Stimulated activated CD4-positive, alpha-beta T cell treated with anti-CD3 and anti-CD28 coated beads, TNF-alpha, amount 100 ng/mL, for 24 hours (primary cell): ENCODE data around the gene ZSCAN22.
A peak's percentile ranks its signal among the peaks of the same experiment; 100 is the strongest.

ENCODE experiments used
- DNase-seq, 3 experiments: peaks; one replicate each; pipeline ENCODE4 v3.0.0-alpha.2; 2020; ENCODE audit warnings: low read depth in 3 of 3

The ZSCAN22 gene

DNA sequence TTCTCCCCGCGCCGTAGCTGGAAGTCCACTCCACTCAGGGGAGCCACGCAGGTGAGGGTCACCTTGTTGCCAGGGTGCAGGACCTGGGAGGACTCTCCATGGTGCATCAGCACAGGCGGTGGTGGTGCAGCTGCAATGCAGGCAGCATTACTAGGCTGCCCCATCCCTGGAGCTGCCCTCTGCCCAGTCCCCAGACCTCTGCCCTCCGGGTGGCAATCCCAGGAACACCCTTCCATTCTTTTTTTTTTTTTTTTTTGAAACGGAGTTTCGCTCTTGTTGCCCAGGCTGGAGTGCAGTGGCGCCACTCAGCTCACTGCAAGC is 24.7 kb downstream of the ZSCAN22 start:
- DNase-seq: no peak

DNA sequence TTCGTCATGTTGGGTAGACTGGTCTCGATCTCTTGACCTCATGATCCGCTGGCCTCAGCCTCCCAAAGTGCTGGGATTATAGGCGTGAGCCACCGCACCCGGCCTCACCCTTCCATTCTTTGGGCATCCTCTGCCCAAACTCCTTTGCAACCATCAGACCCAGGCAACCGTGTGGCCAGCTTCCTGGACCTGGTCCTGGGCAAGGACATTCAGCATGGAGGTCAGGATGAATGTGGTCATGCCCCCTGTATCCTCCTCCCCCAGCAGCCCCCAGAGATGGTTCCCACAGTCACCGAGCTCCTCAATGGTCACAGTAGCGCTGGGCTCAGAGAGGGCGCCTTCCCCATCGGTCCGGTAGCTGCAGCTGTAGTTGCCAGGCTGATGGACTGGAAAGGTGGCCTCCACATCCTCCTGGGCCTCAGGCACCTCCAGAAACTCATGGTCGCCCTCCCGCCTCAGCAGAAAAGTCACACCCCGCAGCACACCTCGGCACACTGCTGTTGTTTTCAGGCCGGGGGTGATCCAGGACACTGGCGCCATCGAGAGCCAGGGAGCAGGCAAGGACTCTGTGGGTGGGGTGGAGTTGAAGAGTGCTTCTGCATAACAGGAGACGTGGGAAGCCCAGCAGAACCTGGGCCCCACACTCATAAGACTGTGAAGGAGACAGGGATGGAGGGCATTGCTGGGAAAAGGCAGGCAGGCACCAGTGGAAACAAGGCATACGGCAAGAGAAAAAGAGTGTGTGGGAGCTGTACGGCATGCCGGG is 25.4 kb downstream of the ZSCAN22 start:
- no peak for DNase-seq

DNA sequence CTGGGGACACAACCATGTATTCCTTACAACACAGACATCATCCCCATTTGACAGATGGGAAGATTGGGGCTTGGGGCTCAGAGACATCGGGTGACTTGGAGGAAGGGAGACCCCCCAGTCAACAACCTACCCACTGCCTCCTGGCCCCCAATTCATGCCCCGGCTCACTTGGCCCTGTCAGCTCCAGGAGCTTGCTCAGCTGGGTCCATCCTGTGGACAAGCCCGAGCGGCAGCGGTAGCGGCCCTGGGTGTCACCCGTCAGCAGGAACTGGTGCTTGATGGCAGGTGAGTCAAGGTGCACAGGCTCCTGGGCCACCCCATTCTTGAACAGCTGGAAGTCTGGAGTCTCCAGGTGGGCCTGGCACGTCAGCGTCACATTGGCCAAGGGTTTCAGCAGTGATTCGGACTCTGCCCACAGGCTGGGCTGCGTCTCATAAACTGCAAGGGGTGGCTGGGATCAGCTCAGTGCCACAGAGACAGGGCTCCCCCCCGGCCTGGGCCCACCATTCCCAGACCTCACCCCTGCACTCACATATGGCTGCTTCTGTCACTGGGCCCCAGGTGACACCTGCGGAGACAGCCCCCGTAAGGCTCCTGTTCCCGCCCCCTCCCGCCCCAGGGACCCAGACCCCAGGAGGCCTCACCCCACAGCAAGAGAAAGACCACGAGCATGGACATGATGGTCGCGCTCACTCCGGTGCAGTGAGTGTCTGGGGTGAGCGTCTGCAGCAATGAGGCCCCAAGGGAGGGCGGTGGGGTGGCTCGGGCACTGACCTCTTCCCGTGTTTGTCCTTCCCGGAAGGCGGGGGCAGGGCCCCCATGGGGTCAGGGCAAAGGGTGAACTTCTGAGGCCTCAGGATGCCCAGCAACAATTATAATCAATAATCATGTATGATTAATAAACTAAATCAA is 26.2 kb downstream of the ZSCAN22 start, which contains the start of gene A1BG:
Gene A1BG, minus strand, starts transcription at position 733 of the 912 bp plus-strand sequence. Its CDS starts 55 bp downstream, at position 678.
- no peak for DNase-seq

DNA sequence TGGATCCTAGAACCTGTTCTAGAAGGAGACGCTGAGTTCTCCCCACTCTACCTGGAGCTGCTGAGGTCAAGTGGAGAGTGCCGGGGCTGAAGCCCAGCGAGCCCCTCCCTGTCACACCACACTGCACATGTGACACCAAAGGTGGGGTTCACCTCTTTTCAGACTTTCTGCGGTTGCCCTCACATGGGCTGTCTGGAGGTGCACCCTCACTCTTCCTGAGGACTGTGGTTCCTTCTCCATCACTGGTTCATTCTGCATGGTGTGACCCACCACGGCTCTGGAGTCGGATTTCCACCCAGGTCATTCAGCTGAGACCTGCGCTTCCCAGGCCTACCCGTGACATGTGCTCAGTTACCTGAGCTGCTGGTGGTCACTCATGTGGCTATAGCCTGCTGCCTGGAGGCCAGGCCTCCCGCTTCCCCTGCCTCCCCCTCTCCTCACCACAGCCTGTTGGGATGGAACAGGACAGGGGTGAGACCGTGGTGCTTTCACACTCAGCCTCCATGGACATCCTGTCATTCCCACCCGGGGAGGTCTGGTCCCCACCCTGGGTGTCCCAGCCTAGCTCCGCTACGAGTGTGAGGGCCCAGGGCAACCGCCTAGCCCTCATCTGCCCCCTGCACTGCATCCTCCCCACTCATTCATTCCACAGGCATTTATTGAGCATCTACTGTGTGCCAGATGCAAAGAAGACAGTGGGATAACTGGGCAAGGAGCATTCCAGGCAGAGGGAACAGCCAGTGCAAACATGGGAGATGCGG is 27.1 kb downstream of the ZSCAN22 start:
- DNase-seq: no peak

DNA sequence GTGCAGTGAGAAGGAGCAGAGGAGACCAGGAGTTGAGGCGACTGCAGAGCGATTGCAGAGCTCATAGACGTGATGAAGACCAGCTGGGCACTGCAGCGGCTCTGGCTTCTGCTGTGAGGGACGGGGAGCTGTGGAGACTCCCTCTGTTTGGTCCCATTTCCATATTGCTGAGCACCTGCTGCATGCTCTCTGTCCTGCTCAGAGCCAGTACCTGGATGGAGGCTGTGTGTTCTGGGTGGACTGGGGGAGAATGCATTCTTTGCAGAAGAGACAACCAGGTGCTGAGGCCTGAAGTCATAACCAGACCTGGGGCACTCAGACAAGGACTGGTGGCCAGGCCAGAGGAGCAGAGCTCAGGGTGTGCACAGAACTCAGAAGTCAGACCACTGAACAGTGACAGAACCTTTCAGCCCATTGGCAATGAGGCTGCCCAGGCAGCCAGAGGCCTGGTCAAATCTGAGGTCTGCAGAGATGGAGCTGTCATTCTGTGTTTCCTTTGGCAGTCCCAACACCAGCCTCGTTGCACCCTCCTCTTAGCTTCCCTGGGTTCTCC is 27.8 kb downstream of the ZSCAN22 start:
- DNase-seq: no peak

DNA sequence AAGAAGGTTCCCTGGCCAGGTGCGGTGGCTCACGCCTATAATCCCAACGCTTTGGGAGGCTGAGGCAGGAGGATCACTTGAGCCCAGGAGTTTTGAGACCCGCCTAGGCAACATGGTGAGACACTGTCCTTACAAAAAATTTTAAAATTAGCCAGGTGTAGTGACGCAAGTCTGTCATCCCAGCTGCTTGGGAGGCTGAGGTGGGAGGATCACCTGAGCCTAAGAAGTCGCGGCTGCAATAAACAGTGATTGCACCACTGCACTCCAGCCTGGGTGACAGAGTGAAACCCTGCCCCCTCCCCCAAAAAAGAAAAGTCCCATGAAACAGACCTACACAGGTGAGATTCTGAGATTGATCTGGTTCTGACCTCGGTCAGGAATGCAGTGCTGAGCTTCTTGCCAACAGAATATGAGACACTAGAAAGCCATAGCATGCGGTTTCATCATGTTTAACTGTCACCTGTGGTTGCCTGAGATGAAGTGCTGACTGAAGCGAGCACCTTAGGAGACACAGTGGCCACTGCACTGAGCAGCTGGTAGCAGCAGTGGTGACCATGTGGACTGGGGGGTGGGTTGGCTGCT is 28.5 kb downstream of the ZSCAN22 start:
- no peak for DNase-seq

DNA sequence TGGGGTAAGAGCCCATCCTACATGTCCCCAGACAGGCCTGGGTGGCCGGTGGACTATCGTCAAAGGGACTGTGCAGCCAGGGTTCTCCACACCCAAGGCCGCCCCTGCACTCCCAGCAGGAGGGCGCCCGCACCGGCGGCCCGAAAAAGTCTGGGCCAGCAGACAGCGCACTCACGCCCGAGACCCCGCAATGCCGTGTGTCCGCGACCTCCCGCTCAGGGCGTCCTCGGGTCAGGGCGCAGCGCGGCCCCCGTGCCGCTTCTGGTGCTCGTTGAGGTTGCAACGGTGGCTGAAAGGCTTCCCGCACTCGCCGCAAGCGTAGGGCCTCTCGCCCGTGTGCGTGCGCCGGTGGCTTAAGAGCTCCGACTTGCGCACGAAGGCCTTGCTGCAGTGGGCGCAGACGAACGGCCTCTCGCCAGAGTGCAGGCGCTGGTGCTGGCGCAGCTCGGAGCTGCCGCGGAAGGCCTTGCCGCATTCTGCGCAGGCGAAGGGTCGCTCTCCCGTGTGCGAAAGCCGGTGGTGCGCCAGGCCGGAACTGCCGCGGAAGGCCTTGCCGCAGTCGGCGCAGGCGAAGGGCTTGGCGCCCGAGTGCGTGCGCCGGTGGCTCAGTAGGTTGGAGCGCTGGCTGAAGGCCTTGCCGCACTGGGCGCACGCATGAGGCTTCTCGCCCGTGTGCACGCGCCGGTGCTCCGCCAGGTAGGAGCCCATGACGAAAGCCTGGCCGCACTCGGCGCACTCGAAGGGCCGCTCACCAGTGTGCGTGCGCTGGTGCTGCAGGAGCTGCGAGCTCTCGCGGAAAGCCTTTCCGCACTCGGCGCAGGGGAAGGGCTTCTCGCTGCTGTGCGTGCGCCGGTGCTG is 29.3 kb downstream of the ZSCAN22 start:
- DNase-seq: peak in 1 of 3 experiments; percentile 34

DNA sequence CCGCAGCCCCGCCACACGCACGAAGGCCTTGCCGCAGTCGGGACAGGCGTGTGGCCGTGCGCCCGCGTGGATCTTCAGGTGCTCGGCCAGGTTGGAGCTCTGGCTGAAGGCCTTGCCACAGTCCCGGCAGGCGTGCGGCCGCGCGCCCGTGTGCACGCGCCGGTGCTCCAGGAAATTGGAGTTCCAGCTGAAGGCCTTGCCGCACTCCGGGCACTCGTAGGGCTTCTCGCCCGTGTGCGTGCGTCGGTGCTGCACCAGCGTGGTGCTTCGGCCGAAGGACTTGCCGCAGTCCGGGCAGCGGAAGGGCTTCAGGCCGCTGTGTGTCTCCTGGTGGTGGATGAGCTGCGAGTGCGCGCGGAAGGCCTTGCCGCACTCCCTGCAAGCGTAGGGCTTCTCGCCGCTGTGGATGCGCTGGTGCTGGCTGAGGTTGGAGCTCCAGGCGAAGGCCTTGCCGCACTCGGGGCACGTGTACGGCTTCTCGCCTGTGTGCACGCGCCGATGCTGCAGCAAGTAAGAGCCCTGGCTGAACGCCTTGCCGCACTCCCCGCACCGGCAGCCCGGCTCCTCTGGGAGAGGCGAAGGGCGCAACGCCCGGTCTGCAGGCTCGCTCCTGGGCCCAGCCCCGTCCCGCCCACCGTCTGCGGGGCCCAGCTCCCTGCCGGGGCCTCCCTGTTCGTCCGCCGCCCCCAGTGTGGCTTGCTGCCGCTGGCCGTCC is 30.1 kb downstream of the ZSCAN22 start:
- no peak for DNase-seq

DNA sequence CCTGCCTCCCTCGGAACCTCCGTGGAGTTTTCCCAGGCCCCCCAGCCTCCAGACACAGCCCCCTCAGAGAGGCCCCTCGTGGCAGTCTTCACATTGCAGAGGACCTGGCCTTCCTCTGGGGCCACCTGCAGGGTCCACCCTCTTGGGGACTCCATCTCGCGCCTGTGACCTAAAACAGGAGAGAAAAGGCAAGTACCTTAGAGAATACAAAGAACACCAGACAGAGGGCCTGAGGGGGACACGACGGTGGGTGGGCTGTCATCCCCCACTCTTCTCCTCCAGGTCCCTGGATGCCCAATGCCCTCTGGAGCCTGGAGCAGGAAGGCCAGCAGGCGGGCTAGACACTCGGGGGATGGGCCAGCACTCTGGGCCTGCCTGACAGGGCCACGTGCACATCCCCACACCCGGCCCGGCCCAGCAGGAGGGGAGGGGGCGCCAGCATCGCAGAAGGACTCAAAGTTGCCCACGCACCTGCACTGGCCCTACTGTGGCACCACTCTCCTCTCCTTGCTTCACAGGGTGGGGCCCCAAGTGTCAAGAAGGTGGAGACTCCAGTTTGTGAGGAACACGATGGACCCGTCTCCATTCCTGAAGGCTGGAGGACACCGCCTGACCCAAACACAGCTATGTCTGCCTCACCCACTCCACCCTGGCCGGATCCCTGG is 30.8 kb downstream of the ZSCAN22 start:
- DNase-seq: no peak

DNA sequence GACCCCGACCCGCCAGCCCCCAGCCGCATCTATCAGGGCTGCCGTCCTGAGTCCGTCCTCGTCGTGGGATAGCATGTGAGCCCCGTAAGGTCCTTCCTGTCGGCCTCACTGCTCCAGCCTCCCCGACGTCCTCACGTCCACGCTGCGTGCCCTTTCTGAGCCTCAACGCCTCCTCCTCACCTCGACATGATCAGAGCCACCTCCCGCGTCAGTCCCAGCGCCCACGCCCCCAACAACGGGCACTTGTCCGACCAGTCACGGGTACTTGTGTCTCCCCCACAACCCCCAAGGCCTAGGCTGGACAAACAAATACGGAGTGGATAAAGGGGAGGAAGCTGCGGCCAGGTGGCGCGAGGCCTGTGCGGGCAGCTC is 35.1 kb downstream of the ZSCAN22 start:
- DNase-seq: peak in 2 of 3 experiments; percentile 21 to 62

DNA sequence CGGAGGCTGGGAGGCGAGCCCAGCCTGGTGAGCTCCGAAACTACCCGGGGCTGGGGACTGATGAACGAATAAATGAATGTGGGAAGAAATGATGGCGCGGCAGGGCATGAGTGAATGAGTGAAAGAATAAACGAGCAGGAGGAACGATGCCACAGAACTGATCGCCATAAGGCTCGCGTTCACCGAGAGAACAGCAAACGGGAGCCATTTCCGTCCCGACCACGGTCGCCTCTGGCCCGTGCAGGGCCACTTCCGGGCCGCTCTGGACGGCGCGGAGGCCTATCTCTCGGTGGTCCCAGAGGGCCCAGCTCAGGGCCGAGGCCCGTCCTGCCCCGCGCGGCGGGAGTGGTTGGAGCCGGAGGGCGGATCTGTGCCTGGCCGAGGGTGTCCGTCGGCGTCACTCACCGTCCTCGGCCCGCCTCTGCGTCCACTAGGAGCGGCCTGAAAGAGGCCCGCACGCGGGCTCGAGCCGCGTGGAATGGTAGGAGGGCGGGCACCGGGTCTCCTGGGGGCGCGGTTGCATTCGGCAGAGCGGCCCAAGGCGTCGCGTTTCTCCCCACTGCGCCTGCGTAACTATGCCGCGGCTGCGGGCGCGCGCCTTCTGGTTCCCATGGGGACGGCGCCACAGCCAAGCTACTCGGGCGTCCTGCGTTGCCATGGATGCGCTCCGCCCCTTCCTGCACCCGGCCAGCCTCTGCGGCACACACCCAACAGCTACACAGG is 35.6 kb downstream of the ZSCAN22 start, which contains the start of gene ZNF497:
Gene ZNF497, minus strand, starts transcription at position 480 of the 723 bp plus-strand sequence. CDS start 5,116 bp downstream, outside the sequence.
- peak; percentile 94 to 98 (median 97) for DNase-seq

DNA sequence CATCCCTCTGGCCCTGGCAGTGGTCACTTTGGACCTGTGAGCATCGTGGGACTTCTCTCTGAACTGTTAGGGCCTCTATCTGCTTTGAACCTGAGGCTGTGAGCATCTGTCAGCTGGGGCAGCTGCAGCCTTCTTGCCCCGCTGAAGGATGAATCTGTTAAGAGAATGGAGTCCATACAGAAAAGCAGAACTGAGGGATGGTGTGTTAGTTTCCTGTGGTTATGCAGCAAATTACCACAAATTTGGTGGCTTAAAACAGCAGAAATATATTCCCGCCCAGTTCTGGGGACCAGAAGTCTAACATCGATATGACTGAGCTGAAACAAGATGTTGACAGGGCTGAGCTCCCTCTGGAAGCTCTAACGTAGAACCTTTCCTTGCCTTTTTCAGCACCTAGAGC is 37.4 kb downstream of the ZSCAN22 start:
- no peak for DNase-seq

DNA sequence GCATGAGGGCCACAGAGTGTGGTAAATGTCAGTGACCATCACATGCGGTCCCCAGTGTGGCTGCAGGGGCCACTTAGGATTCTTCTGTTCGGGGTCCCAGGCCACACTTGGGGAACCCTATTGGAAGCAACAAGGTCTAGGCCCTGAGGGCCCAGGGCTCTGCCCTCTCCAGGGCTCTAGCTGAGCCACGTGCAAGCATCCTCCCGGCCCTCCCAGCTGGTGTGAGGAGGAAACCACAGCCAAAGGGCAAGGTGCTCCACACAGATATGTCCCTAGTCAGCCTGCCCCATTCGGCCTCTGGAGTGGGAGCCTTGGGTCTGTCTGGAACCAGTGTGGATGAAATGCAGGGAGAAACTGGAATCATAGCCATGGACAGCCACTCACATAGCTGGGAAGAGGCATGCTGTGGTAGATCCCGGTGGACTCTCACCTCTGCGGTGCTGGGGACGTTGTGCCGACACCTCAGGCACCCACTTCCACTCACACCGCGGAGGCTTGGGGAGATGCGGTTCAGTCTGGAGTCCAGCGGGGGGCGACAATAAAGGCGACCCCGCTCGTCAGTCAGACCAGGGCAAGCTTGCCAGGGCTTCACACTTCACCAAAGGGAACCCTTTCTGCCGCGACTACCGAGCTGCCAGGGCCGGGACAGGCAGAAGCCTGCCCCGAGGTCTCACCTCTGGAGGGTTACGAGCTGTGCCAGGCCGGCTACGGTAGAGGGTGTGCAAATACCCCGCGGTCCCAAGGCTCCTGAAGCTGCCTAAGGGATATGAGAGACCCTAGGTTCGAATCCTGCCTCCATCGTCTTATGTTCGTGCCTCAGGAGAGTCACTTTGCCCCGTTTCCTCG is 40.0 kb downstream of the ZSCAN22 start:
- no peak for DNase-seq

DNA sequence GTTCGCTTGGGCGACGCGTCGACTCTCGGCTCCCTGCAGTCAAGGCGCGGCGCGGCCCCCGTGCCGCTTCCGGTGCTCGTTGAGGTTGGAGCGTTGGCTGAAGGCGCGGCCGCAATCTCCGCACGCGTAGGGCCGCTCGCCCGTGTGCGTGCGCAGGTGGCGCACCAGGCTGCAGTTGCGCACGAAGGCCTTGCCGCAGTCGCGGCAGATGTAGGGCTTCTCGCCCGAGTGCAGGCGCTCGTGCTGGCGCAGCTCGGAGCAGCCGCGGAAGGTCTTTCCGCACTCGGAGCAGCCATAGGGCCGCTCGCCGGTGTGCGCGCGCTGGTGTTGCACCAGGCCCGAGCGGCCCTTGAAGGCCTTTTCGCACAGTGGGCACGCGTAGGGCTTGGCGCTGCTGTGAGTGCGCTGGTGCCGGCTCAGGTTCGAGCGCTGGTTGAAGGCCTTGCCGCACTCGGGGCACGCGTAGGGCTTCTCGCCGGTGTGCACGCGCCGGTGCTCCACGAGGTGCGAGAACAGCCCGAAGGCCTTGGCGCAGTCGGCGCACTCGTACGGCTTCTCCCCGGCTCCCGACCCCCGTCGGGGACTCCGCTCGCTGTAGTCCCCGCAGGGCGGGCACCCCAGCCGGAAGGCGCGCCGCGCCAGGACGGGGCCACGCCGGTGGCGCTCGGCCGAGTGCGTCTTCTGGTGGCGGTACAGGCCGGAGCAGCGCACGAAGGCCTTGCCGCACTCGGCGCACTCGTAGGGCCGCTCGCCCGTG is 41.1 kb downstream of the ZSCAN22 start:
- DNase-seq: no peak

DNA sequence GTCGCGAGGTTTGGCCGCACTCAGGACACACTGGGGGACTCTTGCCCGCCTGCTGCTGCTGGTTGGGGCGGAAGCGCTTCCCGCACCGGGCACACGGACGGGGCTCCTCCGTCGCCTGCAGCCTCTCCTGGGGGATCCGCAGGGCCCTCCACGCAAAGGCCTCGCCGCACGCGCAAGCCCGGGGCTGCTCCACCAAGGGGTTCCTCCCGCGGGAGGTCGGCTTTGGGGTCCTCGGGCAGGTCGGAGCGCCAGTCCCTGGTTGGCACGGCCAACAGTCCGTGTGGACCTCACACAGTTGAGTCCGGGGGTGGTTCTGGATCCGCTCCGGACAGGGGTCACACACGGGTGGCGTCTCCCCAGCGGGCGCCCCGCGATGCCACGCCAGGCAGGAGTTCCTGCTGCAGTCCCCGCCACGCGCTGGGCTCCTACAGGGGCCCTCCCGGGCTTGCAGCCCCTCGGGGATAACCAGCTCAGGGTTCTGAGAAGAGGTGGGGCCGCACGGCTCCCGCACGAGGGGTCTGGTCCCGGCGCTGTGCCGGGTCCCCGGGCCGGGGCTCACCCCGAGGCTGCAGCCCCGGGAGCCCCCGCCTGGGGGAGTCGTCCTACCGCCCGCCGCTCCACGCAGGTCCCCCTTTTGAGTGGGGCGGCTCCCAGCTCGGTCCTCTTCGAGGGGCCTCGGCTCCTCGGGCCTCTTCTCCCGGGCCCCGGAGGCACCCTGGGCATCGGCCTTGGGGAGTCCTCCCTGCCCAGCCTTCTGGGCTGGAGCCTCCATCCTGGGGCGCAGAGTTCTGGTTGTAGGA is 42.0 kb downstream of the ZSCAN22 start:
- DNase-seq: no peak
